GM19324 (cell line): ENCODE results near the gene CRABP1.

Source experiments
- ATAC-seq: cut with Tn5 transposase; IDR thresholded peaks from one replicate; pipeline ENCODE4 v1.9.1; 2021; ENCODE audit warnings: mild to moderate bottlenecking, moderate library complexity; ENCODE audit not compliant: unreplicated experiment, low FRiP score

Gene CRABP1

DNA sequence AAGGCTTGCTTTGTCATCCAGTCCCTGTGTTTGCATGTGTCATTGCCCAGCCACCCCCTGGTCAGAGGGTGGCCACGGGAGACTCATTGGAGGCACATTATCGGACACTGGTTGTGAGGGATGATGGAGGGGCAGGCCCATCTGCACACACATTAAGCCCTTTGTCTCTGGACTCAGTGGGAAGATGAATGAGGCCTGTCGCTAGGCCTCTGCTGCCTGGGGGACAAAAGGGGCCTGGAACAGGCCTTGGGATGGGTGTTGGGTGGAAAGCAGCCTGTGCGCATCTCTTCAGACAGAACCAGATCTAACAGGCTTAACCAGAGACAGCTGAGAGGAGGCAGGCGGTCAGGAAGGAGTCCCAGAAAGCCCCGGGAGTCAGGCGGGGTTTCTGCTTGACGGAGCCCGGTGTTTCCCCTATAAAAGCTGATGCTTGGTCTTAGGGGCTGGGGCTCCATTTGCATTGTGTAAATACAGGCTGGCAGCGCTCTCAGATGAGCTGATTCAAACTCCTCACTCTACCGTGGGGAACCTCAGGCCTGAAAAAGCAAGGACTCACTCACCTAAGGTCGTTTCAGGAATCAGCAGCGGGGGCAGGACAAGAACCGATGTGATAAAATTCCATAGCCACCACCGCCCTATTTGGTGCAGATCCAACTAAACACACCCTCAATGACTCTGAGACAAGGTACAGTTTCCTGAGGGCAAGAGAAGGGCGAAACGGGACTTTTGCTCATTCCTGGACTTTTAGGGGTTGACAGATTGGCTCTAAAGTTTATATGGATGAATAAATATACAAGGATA is 23.7 kb upstream of the CRABP1 start:
- ATAC-seq: no peak

DNA sequence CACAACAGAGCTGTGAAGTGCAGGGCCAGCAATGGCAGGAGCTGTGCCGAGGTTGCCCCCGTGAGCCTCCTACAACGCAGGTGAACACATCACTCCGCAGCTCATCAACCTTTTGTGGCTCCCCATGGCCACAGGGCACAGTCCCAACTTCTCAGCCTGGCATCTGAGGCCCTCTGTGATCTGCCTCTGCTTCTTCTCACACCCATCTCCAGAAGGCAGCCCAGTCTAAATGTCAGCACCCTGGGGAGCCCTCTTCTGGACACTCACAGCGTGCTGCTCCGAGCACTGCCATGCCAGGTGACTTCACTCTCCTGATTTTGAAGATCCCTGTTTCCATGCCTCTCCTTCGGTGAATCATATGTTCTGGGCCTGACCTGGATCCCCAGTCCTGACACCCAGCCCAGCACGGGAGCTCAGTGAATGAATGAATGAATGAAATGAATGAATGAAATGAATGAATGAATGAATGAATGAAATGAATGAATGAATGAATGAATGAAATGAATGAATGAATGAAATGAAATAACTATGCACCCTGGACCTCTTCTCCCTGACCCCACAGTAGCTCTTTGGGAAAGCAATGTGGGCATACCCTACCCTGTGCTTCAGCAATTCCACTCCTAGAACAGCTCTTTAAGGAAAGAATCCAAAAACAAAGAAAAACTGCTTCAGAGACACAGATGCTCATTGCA is 22.9 kb upstream of the CRABP1 start:
- no peak for ATAC-seq

DNA sequence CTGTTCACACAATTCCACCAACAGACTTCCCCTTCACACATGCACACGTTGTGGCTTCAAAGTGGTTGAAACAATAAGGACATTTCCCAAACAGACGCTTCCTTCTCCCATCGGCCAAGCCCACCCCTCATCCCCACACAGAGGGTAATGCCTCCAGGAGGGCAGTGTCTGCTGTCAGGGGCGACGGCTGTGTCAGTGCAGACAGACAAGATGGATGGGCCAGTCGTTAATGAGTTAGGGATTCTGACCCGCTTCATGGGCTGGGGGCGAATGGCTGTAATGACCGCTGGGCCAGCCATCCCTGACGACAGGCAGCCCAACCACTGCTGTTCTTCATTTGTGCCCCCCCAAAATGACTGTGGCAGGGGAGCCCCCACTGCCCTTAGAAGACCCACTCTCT is 20.6 kb upstream of the CRABP1 start:
- no peak for ATAC-seq

DNA sequence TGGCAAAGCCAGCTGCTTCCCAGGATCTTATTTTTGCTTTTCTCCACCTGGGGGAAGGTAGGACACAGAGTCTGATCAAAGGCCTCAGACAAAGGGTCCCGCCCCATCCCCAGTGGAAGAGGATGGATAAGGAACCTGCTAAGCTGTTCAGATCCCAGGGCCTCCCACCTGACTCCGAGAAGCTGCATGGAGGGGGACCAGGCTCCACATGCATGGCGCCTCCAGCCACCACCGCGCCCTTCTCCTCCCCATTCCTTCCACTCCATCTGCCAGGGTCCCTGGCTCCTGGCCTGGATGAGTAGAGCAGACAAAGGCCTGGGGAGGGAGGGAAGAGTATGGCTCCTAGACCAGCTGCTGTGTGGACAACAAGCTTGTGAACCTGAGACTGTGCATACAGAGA is 20.0 kb upstream of the CRABP1 start:
- ATAC-seq: no peak

DNA sequence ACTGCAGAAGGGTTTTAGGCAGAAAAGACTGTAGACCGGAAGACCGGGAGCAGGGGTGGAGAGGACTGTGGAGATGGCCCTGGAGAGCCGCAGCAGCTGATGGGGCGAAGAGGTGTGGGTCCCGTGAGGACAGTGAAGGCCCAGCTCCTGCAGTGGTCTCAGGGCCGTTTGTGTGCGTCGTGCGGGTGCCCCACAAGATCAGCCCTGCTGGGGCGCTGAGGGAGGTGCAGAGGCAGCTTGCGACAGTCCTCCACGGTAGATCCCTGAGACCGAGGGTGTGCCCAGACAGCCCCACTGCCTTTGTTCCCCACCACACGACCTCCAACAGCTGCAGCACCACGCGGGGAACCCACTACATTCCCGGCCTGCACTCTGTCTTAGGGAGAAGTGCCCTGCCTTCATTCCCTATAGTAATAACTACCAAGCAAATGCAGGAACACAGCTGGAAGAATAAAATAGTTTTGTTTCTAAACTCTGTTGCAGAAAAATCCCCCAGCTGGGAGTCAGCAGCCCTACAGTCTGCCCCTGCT is 19.0 kb upstream of the CRABP1 start:
- no peak for ATAC-seq

DNA sequence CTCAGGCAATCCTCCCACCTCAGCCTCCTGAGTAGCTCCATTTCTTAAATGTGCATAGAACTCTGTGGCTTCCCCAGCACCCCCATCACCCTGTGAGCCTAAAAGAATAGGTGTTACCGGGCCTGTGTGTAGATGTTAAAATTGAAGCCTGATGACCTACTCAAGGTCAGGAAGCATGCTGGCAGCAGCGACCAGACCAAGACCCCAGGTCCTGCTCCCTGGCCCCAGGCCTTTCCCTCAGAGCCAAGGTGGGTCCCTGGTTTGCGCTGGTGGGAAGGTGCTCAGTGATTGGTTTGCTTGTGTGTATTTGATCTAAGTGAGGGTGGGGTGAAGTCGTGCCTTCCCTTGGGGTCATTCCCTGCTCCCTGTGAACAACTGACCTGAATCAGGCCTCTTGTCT is 18.4 kb upstream of the CRABP1 start:
- ATAC-seq: no peak

DNA sequence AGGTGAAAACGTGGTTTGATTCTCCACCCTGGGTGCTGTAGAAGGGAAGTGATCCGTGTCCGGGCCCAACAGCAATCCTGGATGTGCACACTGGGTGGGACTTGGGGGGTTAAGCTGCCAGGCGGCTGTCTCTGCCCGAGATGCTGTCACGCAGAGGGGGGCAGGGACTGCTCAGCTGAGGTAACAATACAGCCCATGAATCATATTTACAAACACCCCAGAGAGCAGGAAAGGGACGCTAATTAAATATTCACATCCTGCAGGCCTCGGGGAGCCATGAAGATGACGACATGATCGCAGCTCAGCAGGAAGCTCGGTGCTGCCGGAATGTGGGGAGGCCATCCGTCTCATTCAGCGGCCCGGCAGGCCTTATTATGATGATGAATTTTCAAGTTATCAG is 17.9 kb upstream of the CRABP1 start:
- ATAC-seq: no peak

DNA sequence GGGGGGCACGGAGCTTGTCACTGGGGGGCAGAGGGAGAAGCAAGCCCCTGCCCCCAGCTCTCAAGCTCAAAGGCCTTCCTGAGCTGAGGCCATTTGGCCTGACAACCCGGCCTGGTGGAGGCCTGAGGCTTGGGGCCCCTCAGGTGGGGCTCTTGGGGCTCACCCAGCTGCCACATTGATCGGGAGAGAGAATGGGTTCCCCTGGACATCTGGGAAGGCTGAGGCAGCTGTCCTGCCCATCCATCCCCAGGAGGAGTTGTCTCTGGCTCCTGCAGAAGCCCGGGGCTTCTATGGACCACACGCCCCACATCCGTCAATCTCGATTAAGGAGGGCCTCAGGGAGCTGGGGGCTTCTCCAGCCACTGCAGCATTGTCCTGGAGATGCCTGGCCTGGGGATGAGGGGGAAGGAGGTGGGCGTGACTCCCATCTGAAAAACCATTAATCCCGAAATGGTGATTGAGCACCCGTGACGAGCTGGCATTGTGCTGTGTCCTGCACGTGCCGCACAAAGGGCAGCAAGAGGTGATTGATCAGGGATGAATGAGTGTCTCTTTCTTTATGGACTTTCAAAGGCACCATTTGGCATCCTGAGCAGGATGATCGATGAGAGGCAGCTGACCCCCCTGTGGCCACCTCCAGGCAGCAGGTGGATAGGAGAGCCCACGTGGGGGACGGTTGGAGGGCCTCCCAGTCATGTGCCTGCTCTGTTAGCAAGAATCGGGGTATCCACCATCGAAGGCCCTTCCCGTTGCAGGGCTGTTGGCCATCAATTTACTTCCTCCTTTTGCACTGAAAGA is 17.2 kb upstream of the CRABP1 start:
- ATAC-seq: no peak

DNA sequence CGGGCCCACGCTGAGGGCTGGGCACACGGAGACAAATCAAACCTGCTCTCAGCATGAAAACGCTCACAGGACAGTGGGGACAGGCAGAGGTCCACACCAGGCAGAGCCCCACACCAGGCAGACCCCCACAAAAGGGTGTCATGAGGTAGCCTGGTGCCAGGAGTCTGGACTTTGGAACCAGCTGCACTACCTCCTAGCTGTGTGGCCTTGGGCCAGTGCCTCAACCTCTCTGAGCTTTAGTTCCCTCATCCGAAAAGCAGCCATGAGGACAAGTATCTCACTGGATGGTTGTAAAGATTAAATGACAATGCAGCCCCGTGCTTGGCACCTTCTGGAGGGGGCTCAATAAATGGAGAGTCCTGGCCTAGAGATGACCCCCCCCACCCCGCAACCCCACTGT is 16.5 kb upstream of the CRABP1 start:
- no peak for ATAC-seq

DNA sequence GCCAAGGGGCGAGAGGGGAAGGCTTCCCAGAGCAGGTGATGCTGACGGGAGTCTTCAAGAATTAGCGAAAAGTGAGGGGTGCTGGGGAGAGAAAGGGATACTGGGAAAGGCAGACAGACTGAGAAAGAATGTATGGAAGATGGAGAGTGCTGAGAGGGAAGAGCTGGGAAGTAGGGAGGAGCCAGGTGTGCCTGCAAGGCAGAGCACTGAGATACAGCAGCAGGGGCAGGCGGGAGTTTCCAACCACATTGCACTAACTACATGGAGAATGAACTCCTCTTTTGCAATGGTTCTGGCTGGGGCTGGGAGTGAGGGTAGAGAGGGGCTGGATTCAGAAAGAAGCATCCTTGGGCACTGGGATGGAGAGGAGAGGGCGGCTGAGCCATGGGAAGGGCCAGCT is 16.0 kb upstream of the CRABP1 start:
- no peak for ATAC-seq

DNA sequence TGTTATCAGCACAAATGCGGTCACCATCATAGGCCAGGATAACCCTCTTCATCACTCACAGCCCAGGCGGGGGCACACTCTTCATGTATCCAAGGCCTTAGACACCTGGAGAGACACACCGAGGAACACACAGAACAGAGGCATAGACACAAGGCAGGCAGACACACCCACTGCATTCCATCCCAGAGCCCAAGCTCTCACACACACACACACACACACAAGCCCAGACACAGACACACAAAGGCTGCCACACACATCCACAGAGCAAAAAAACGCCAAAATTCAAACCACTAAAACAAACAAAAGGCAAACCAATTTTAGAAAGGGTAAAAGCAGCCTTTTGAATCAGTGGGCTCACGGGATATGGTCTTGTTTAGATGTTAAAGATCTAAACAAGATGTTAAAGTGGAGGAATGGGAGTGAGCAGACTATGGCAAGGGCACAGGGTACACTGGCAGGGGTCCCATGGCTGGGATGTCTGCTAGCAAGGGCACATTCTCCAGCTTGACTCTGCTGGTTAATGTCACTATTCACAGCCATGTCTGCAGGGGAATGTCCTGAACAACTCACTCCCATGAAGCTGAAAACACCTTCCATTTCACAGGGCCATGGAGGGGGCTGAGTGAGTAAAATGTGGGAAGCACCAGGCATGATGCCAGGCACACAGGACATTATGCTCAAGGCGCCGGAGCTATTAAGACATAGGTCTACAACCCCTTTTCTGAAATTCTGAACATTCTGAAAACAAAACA is 14.9 kb upstream of the CRABP1 start:
- no peak for ATAC-seq

DNA sequence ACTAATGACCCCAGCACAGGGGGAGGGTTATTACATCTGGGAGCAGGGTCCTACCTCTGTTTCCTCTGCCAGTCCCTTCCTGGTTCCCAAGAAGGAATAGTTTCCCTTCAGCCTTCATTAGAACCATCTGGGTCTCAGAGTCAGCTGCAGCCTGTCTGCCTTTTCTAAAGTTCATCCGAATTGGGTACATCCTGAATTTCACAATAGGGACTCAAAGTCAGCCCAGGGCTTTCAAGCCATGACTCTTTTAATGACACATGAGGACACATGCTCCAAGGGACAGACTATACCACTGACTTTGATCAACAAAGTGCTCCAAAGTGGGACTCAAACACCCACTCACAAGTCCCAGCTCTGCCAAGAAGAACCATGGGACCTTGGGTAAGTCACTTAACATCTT is 12.7 kb upstream of the CRABP1 start:
- ATAC-seq: no peak

DNA sequence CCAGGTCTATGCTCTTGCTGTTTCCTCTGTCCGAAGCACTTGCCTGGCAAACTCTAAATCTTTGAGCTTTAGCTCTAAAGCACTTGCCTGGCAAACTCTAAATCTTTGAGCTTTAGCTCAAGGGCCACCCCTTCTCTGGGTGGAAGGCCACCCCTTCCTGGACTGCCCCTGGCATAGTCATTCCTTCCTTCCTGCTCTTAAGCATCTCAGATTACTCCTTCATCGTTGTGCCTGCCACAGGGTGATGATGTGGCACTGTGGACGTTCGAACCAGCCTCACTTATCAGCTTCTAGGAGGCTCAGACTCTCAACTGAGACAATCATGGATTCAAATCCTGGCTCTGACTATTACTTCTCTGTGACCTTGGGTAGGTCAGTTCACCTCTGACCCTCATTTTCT is 10.5 kb upstream of the CRABP1 start:
- ATAC-seq: no peak

DNA sequence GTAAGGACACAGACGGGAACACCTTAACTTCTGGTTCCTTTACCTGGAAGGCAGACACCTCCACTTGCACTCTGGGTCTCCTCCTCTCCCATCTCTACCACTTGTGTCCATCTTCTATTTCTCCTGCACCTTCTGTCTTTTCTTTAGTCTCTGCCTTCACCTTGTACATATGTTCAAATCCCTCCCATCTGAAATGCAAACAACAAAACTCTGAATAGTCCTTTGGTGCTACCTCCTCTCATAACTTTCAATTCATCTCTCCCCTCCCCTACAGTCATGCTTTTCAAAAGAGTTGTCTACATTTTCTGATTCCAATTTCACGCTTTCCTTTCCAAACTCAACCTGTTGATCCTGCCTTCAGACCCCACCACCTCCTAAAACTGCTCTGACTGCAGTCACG is 5.3 kb upstream of the CRABP1 start:
- ATAC-seq: no peak

DNA sequence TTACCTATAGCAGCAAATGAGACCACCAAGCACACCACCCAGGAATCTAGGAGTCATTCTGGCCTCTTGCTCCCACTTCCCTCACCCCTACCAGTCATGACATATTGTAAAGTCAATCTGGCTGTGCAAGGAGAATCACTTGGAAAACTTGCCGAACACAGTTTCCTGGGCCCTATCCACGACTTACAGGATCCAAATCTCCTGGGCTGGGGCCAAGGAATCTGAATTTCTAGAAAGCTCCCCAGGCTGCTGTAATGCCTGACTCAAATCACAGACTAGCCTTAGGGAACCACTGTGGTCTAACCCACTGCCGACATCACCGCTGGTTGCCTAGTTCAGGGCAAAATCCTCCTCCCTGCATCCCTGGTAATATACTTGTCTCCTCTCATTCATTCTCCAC is 4.2 kb upstream of the CRABP1 start:
- ATAC-seq: no peak

DNA sequence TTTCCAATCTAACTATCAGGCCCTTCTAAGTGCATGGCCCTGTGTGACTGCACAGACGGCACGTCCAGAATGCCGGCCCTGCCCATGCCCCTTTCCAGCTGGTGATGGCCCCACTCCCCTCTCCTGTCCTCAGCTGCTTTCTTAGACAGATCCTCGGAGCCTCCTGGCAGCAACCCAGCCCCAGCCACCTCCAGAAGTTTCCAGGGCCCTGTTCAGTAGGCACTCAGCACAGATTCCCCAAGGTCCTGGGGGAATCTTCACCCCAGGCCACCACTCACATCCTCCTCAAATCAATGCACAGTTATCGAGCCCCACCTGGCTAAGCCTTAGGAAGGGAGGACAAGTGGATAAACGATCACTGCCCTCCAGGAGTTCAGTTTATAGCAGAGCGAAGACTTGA is 1.4 kb upstream of the CRABP1 start:
- ATAC-seq: no peak

DNA sequence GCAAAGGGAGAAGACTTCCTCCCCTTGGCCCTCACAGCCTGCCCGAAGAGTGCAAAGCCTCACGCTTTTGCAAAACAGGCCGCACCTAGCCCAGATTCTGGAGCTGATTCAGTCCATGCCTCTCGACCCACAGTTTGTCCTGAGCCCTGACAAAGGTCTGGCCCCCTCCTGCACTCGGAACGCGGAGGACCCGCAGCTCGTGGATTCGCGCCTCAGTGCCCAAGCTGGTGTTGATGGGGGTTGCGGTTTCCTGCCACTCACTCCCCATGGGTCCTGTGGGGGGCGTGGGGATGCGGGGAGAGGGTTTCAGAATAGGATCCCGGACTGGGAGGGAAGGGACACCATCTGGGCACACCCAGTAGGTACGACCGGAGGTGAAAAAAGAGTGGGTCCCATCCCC is 594 bp upstream of the CRABP1 start:
- ATAC-seq: no peak

DNA sequence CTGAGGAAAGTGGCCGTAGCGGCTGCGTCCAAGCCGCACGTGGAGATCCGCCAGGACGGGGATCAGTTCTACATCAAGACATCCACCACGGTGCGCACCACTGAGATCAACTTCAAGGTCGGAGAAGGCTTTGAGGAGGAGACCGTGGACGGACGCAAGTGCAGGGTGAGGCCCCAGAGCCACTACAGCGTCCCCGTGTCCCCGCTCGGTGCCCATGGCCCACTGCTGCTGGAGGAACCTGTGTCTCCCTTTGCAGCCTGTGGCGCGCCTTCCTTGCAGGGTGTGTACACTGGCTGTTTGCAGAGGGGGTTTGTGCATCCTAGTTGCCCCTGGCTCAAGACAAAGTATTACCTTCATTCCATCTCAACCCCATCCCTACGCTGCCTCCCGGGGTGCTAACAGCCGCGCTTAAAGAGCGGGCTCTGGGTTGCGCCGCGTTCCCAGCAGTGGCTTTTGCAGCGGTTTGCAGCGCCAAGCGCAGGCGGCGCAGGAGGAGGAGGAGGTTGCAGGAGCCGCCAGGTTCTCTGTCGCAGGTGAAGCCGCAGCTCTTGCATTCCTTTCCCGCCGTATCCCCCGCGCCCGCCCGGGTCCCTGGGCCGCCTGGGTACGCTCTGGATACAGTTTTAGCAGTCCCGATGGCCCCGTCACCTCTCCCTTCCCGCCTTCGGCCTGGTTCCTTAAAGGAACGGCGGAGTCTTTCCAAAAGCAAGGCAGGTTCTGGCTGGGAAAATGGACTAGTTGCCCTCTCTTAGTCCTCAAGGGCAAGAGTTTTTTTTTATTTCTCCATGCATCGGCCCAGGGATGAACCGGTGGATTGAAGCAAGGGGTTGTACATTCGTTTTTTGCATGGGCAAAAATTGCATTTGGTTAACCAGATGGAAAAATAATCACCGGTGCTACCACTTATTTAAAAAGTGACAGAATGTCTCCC is 1.2 kb downstream of the CRABP1 start:
- no peak for ATAC-seq

DNA sequence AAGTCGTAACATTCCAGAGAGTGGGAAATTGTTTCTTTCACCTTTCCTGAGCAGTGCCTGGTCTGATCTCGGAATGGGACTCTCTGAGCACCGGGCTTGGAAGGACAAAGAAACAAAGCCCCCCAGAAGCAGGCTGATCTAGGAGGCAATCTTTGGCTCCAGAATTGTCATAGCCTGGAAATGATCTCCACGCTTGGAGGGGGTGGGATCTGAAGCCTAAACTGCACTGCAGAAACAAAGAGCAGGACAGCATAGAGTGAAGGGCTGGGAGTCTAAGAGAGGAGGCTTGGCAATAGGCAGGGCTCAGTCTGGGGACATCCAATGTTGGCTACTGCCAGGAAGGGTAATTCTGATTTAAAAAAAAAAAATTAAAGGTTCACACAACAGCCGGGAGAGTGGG is 1.9 kb downstream of the CRABP1 start:
- no peak for ATAC-seq
